HCT116 (cell line): ENCODE results near the gene NEURL1. TPM values are rescaled to one million over a fixed set of nuclear protein-coding genes. Genes with fewer than 3 reads are reported as not detected.

Experiments
- ATAC-seq: fragments of 200-7000 bp; cut with Tn5 transposase; 2 replicates; pipeline ENCODE4 v1.9.1; 2020; ENCODE audit warnings: mild to moderate bottlenecking, moderate library complexity
- BruUV-seq: library from RNA; stranded (reverse); fragments of 400-500 nt; replicated peaks from 2 replicates; lab custom pipeline; 2021; lab: Mats Ljungman, UMichigan
- CTCF ChIA-PET: fragments of 300-600 bp; sonication (Branson Sonifier 250); formaldehyde crosslinking; loops from one replicate; lab custom pipeline; 2021; ENCODE audit warnings: antibody characterized with exemption; lab: Charles Lee
- POLR2A ChIA-PET: fragments of 300-600, 350-600 bp; sonication (Branson Sonifier 250); formaldehyde crosslinking; loops from one replicate; lab custom pipeline; 2021; ENCODE audit warnings: antibody characterized with exemption; lab: Charles Lee
- RAD21 ChIA-PET, 2 experiments: fragments of 300-600 bp; sonication (Branson Sonifier 250); formaldehyde crosslinking; loops; one replicate each; lab custom pipeline; 2023; ENCODE audit warnings: low total read pairs in 2 of 2; ENCODE audit not compliant: uncharacterized antibody in 2 of 2, unreplicated experiment in 2 of 2, low non-redundant PET in 1 of 2; lab: Charles Lee
- DNase-seq: peaks from one replicate; pipeline ENCODE4 v3.0.0-alpha.2; 2010; ENCODE audit warnings: low read depth, low spot score
- H2AFZ ChIP-seq: fragments of 200-600 bp; shearing (Covaris generic), sonication (generic); 2 replicates; pipeline ENCODE4 v1.6.1; 2017; ENCODE audit warnings: low read depth, mixed run types, mixed read lengths, antibody characterized with exemption, low read length; ENCODE audit not compliant: poor library complexity, severe bottlenecking
- H3K27ac ChIP-seq: 2 replicates; pipeline ENCODE4 v1.5.1; 2012; ENCODE audit warnings: low read depth, low read length
- H3K27me3 ChIP-seq: fragments of 200-600 bp; sonication (generic); 2 replicates; pipeline ENCODE4 v1.6.1; 2016; ENCODE audit warnings: mixed run types, low read length, mixed read lengths; ENCODE audit not compliant: insufficient read depth
- H3K36me3 ChIP-seq, 2 experiments: fragments of 200-500 bp in 1 of 2; fragments of 200-600 bp in 1 of 2; sonication (Bioruptor generic) in 1 of 2; sonication (generic) in 1 of 2; 2 replicates each; pipeline versions ENCODE4 v1.5.1 to v1.6.1; 2014 to 2016; ENCODE audit warnings: low read length in 2 of 2, inconsistent platforms in 1 of 2, mixed read lengths in 1 of 2, mixed run types in 1 of 2; ENCODE audit not compliant: insufficient read depth in 2 of 2, control insufficient read depth in 1 of 2
- H3K4me1 ChIP-seq, 2 experiments: fragments of 200-600 bp in 1 of 2; sonication (generic) in 1 of 2; 2 replicates each; pipeline versions ENCODE4 v1.5.1 to v1.6.1; 2012 to 2017; ENCODE audit warnings: low read length in 2 of 2, inconsistent platforms in 1 of 2, mild to moderate bottlenecking in 1 of 2, mixed read lengths in 1 of 2, mixed run types in 1 of 2, moderate library complexity in 1 of 2; ENCODE audit not compliant: insufficient read depth in 2 of 2, control insufficient read depth in 1 of 2
- H3K4me2 ChIP-seq: fragments of 200-600 bp; sonication (generic); 2 replicates; pipeline ENCODE4 v1.6.1; 2017; ENCODE audit warnings: mixed run types, low read length, mixed read lengths
- H3K4me3 ChIP-seq, 2 experiments: fragments of 200-600 bp in 1 of 2; sonication (generic) in 1 of 2; replicated peaks in 1 of 2; 2 replicates each; pipeline ENCODE4 v1.5.1; 2011 to 2016; ENCODE audit warnings: low read length in 2 of 2, control low read depth in 1 of 2, low read depth in 1 of 2, mild to moderate bottlenecking in 1 of 2, mixed read lengths in 1 of 2, mixed run types in 1 of 2
- H3K79me2 ChIP-seq: fragments of 200-600 bp; sonication (generic); 2 replicates; pipeline ENCODE4 v1.6.1; 2017; ENCODE audit warnings: mild to moderate bottlenecking, mixed run types, low read length, moderate library complexity, mixed read lengths; ENCODE audit not compliant: insufficient read depth
- H3K9ac ChIP-seq: fragments of 200-600 bp; sonication (generic); 2 replicates; pipeline ENCODE4 v1.6.1; 2016; ENCODE audit warnings: low read length, mixed read lengths
- H3K9me2 ChIP-seq: fragments of 200-600 bp; sonication (generic), shearing (Covaris generic); 2 replicates; pipeline ENCODE4 v1.6.1; 2017; ENCODE audit warnings: mixed run types, mild to moderate bottlenecking, moderate library complexity; ENCODE audit not compliant: insufficient read depth
- H3K9me3 ChIP-seq, 2 experiments: fragments of 200-500 bp in 1 of 2; fragments of 200-600 bp in 1 of 2; sonication (Bioruptor generic) in 1 of 2; sonication (generic) in 1 of 2; 2 replicates each; pipeline ENCODE4 v1.6.1; 2014 to 2017; ENCODE audit warnings: low read length in 2 of 2, mixed read lengths in 2 of 2, inconsistent platforms in 1 of 2, low read depth in 1 of 2, mild to moderate bottlenecking in 1 of 2, mixed run types in 1 of 2, moderate library complexity in 1 of 2; ENCODE audit not compliant: control insufficient read depth in 1 of 2, insufficient read depth in 1 of 2
- H4K20me1 ChIP-seq: fragments of 200-600 bp; sonication (generic), shearing (Covaris generic); 2 replicates; pipeline ENCODE4 v1.6.1; 2017; ENCODE audit warnings: mixed run types, mild to moderate bottlenecking, moderate library complexity; ENCODE audit not compliant: insufficient read depth
- CBX3 ChIP-seq: IDR thresholded peaks from 2 replicates; pipeline ENCODE4 v1.6.1; 2012; ENCODE audit warnings: low read depth
- CEBPB ChIP-seq: IDR thresholded peaks from 2 replicates; pipeline ENCODE4 v1.6.1; 2012; ENCODE audit warnings: low read depth
- ELF1 ChIP-seq: IDR thresholded peaks from 2 replicates; pipeline ENCODE4 v1.6.1; 2012; ENCODE audit warnings: low read depth, borderline replicate concordance
- EZH2 ChIP-seq: fragments of 200-600 bp; sonication (generic); IDR thresholded peaks from 2 replicates; pipeline ENCODE4 v1.6.1; 2017; ENCODE audit warnings: antibody characterized with exemption, mixed run types
- FOSL1 ChIP-seq: IDR thresholded peaks from 2 replicates; pipeline ENCODE4 v1.6.1; 2012; ENCODE audit warnings: low read depth
- RAD21 ChIP-seq: IDR thresholded peaks from 2 replicates; pipeline ENCODE4 v1.6.1; 2012; ENCODE audit warnings: low read depth, mild to moderate bottlenecking
- REST ChIP-seq: IDR thresholded peaks from 2 replicates; pipeline ENCODE4 v1.6.1; 2012; ENCODE audit warnings: low read depth
- SP1 ChIP-seq: IDR thresholded peaks from 2 replicates; pipeline ENCODE4 v1.6.1; 2012; ENCODE audit warnings: low read depth
- TCF7L2 ChIP-seq: IDR thresholded peaks from 2 replicates; pipeline ENCODE4 v1.7.0; 2011; ENCODE audit warnings: borderline replicate concordance, inconsistent platforms; ENCODE audit not compliant: insufficient read depth, insufficient read length; ENCODE audit errors: extremely low read depth
- YY1 ChIP-seq: IDR thresholded peaks from 2 replicates; pipeline ENCODE4 v1.6.1; 2011; ENCODE audit warnings: low read length, low read depth, moderate library complexity, mild to moderate bottlenecking; ENCODE audit not compliant: insufficient replicate concordance; ENCODE audit errors: extremely low read depth
- ZFX ChIP-seq: fragments of 450-650 bp; IDR thresholded peaks from 2 replicates; pipeline ENCODE4 v1.6.1; 2017
- intact Hi-C: fragments of 100-400 bp; cut with micrococcal nuclease; formaldehyde crosslinking; loops from 2 replicates; pipeline ENCODE4 v1.10.0; 2022
- total RNA-seq: library from RNA; stranded (reverse); gene quantifications from one replicate; pipeline ENCODE4 v1.2.1, GENCODE V29; 2021; ENCODE audit not compliant: unreplicated experiment
- TF ChIP-seq, protein P1 (sequence below), 3 experiments: fragments of 200-600 bp in 1 of 3; sonication (generic) in 1 of 3; IDR thresholded peaks in 2 of 3; conservative IDR thresholded peaks in 1 of 3; 2 replicates each; pipeline ENCODE4 v1.5.1; 2012 to 2017; ENCODE audit warnings: low read depth in 2 of 3, low read length in 2 of 3, antibody characterized with exemption in 1 of 3, borderline replicate concordance in 1 of 3, control low read depth in 1 of 3, mild to moderate bottlenecking in 1 of 3, mixed read lengths in 1 of 3, mixed run types in 1 of 3, moderate library complexity in 1 of 3; ENCODE audit not compliant: insufficient read depth in 1 of 3
- TF ChIP-seq, protein P2 (sequence below): IDR thresholded peaks from 2 replicates; pipeline ENCODE4 v1.6.1; 2012

Gene NEURL1
- total RNA-seq, 1 experiment from 2014 or later: 1.4 TPM

GRCh38 chr10:103542764-103543616 lies 49.5 kb downstream of the NEURL1 start:
- ChIA-PET RAD21 (no interaction called here), CTCF (interaction anchor here (0.7 to 2.0 kb wide), 13 partner anchors 8 to 62 kb away, joined by 3 to 14 read pairs (median 4); no protein-coding TSS in a partner anchor), POLR2A (interaction anchor here (1.5 to 1.7 kb wide), 2 partner anchors 14 to 30 kb away, joined by 3 to 12 read pairs; no protein-coding TSS in a partner anchor)
- DNase-seq (peak; percentile 46), ATAC-seq (peak; percentile 81)
- Histone ChIP-seq H3K36me3 (no peaks in the 10 kb centered on the region), H3K27ac (no peak overlapping the region), H3K9me2 (no peaks in the 10 kb centered on the region), H4K20me1 (no peaks in the 10 kb centered on the region), H3K9me3 (no peaks in the 10 kb centered on the region), H3K4me3 (peak overlapping the region; percentile 29 to 39), H3K4me2 (peak overlapping the region; percentile 73), H3K4me1 (peaks cover 8 to 35% of the 10 kb centered on the region in 2 experiments; a peak in 3 of 4 replicates), H3K27me3 (no peaks in the 10 kb centered on the region), H3K9ac (peak overlapping the region; percentile 42), H3K79me2 (no peaks in the 10 kb centered on the region), H2AFZ (peak overlapping the region; percentile 93)
- intact Hi-C loops: loop anchor here (1.0 to 2.0 kb wide), 2 partner anchors 50 to 127 kb away; partner anchors contain the start of gene NEURL1
- TF ChIP-seq, protein P1, sequence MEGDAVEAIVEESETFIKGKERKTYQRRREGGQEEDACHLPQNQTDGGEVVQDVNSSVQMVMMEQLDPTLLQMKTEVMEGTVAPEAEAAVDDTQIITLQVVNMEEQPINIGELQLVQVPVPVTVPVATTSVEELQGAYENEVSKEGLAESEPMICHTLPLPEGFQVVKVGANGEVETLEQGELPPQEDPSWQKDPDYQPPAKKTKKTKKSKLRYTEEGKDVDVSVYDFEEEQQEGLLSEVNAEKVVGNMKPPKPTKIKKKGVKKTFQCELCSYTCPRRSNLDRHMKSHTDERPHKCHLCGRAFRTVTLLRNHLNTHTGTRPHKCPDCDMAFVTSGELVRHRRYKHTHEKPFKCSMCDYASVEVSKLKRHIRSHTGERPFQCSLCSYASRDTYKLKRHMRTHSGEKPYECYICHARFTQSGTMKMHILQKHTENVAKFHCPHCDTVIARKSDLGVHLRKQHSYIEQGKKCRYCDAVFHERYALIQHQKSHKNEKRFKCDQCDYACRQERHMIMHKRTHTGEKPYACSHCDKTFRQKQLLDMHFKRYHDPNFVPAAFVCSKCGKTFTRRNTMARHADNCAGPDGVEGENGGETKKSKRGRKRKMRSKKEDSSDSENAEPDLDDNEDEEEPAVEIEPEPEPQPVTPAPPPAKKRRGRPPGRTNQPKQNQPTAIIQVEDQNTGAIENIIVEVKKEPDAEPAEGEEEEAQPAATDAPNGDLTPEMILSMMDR (IDR thresholded peaks at IDR 0.05 in 2 of 3, conservative IDR thresholded peaks at IDR 0.05 in 1 of 3; ENCODE audit: borderline replicate concordance in 1 of 3, insufficient read depth in 1 of 3, low read depth in 2 of 3, low read length in 2 of 3): peak; percentile 76 to 84 (median 84)
- TF ChIP-seq CEBPB (no peak), FOSL1 (no peak), RAD21 (no peak), ELF1 (no peak), YY1 (peak; percentile 5), TCF7L2 (no peak), ZFX (no peak), EZH2 (no peak), CBX3 (no peak), SP1 (no peak), REST (no peak)
- TF ChIP-seq, protein P2, sequence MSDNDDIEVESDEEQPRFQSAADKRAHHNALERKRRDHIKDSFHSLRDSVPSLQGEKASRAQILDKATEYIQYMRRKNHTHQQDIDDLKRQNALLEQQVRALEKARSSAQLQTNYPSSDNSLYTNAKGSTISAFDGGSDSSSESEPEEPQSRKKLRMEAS: peak; percentile 49; the same call in 1 of the 2 replicates
- BruUV-seq: no TSS peak
